ENCODE results near the gene TCF7L2.
A peak's percentile ranks its signal among the peaks of the same experiment; 100 is the strongest.

Gene TCF7L2

GRCh38 chr10:112953174-112954159 is 3.4 kb downstream of the TCF7L2 start:
- H3K27ac ChIP-seq, result peak overlapping the region; percentile 95 to 99
- no peak for TF ChIP-seq CTCF (IDR thresholded peaks at IDR 0.05)
- no peak for DNase-seq (ENCODE audit: low spot score)
- peak overlapping the region; percentile 92 for H3K4me3 ChIP-seq

GRCh38 chr10:112954974-112955581 is 5.0 kb downstream of the TCF7L2 start:
- peak overlapping the region; percentile 92 for H3K4me3 ChIP-seq
- H3K27ac ChIP-seq, result peak overlapping the region; percentile 63 to 95

GRCh38 chr10:112955582-112956421 is 5.8 kb downstream of the TCF7L2 start:
- DNase-seq (ENCODE audit: low spot score), result no peak
- H3K4me3 ChIP-seq, result peak overlapping the region; percentile 92
- TF ChIP-seq CTCF (IDR thresholded peaks at IDR 0.05), result no peak

More at GRCh38 chr10:112954974-112955581, 5.0 kb downstream of the TCF7L2 start:
- no peak for DNase-seq (ENCODE audit: low spot score)
- TF ChIP-seq CTCF (IDR thresholded peaks at IDR 0.05), result no peak

GRCh38 chr10:112956631-112957350 is 6.7 kb downstream of the TCF7L2 start:
- Histone ChIP-seq H3K4me3 (peak overlapping the region; percentile 92), H3K27ac (peak overlapping the region; percentile 68 to 95)
- no peak for DNase-seq (ENCODE audit: low spot score)
- TF ChIP-seq CTCF (IDR thresholded peaks at IDR 0.05), result no peak

More at GRCh38 chr10:112955582-112956421, 5.8 kb downstream of the TCF7L2 start:
- peak overlapping the region; percentile 63 to 95 for H3K27ac ChIP-seq

- H3K27ac ChIP-seq, result peak overlapping the region in 1 of 2 donors; percentile 42
- DNase-seq (ENCODE audit: low spot score), result no peak
- TF ChIP-seq CTCF (IDR thresholded peaks at IDR 0.05), result no peak
- H3K4me3 ChIP-seq, result peak overlapping the region; percentile 17
Measured at GRCh38 chr10:112957640-112958092, 7.6 kb downstream of the TCF7L2 start.
